HUES6 (cell line): ENCODE data around the gene SWT1.
A peak's percentile ranks its signal among the peaks of the same experiment; 100 is the strongest.
"Not testable (repeated sequence)": the region's sequence is repeated elsewhere in the genome, so short reads cannot be mapped to it uniquely, and the experiment has no call there.

Source experiments
- H3K27ac ChIP-seq: 2 replicates; pipeline ENCODE4 v1.7.0; 2013; ENCODE audit warnings: low read depth, mild to moderate bottlenecking, low read length, inconsistent platforms
- H3K27me3 ChIP-seq: 2 replicates; pipeline ENCODE4 v1.6.1; 2013; ENCODE audit warnings: low read length; ENCODE audit not compliant: control insufficient read depth, insufficient read depth
- H3K36me3 ChIP-seq: 2 replicates; pipeline ENCODE4 v1.6.1; 2013; ENCODE audit warnings: low read length; ENCODE audit not compliant: control insufficient read depth, insufficient read depth
- H3K4me1 ChIP-seq: 2 replicates; pipeline ENCODE4 v1.6.1; 2013; ENCODE audit warnings: low read length; ENCODE audit not compliant: control insufficient read depth, insufficient read depth
- H3K4me3 ChIP-seq: 2 replicates; pipeline ENCODE4 v1.5.1; 2013; ENCODE audit warnings: low read depth, low read length
- H3K9ac ChIP-seq: one replicate; pipeline ENCODE4 v1.6.1; 2013; ENCODE audit warnings: mild to moderate bottlenecking, low read length
- H3K9me3 ChIP-seq: 2 replicates; pipeline ENCODE4 v1.6.1; 2013; ENCODE audit warnings: low read depth, low read length; ENCODE audit not compliant: control insufficient read depth, insufficient read depth

SWT1 gene

DNA sequence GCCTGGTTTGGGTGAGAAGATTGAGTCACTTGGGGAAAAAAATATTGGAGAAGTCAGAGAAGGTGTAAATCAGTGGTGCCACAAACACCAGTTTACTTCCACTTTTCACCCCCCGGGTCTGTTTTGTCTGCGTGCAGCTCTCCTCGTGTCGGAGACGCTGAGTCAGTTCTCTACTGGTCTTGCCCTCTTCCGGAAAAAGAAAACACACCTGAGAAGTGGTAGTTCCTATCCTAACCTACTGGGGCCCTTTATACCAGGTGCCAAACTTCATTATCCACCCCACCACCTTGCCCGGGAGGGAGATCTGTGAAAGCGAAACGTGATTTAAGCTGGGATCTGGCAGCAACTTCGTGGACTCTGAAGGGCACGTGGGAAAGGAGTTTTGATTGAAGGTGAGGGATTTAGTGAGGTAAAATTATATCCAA, 160.9 kb downstream of the SWT1 start:
- peak overlapping the region; percentile 78 for H3K9ac ChIP-seq
- no peaks in the 10 kb centered on the region for H3K36me3 ChIP-seq
- 0 out of 2 replicates have a peak, but pooled peaks cover 2% of the 10 kb centered on the region for H3K9me3 ChIP-seq
- H3K4me1 ChIP-seq: peaks cover 21% of the 10 kb centered on the region
- H3K4me3 ChIP-seq: peak overlapping the region; percentile 100
- H3K27ac ChIP-seq: peak overlapping the region; percentile 76; the same call in 1 of the 2 replicates
- no peaks in the 10 kb centered on the region for H3K27me3 ChIP-seq

DNA sequence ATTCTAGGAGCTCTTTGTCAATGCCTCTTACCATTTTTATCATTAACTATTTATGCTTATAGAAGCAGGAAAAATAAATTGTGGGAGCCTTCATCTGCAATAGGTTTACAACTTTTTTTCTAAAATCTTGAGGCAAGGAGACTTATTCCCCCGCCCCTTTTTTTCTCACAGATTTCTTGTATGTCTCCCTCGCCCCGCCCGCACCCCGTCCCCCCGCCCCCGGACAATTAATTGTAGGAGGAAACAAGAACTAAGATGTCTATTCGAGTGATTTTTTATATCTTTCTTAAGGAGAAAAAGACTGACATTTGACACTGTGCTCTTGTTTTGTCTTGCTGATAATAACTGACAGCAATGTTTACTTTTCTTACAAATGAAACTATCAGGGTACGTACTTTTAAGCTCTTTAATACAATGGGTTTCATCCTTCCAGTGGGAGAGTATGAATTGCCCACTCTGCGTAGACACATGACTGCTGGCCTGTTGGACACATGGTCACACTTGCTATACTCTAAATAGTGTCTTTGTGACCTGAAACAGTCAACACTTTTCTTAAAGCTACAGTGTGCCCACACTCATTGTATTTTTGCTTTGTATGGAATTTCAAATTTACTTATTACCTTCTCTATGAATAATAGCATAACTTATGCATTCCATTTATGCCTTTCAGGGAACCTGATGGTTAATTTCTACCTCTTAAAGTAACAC, 161.6 kb downstream of the SWT1 start:
- peaks cover 15% of the 10 kb centered on the region for H3K4me1 ChIP-seq
- H3K36me3 ChIP-seq: no peaks in the 10 kb centered on the region
- 0 out of 2 replicates have a peak, but pooled peaks cover 2% of the 10 kb centered on the region for H3K9me3 ChIP-seq
- H3K9ac ChIP-seq: no peak overlapping the region
- no peaks in the 10 kb centered on the region for H3K27me3 ChIP-seq
- peak overlapping the region; percentile 100; the same call in 1 of the 2 replicates for H3K4me3 ChIP-seq
- H3K27ac ChIP-seq: no peak overlapping the region

DNA sequence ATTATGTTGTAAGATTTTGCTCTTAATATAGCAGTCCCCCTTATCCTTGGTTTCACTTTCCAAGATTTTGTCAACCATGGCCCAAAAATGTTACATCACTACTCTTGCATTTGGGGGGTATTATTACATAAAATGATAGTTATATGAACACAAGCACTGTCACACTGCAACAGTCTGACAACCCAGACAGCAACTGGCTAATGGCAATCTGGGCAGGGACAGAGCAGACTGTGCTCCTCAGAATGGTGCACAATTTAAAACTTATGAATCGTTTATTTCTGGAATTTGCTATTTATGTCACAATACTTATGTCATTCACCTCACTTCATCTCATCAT, 162.1 kb downstream of the SWT1 start:
- Histone ChIP-seq H3K4me3 (no peak overlapping the region), H3K36me3 (no peaks in the 10 kb centered on the region), H3K27me3 (no peaks in the 10 kb centered on the region), H3K9ac (no peak overlapping the region), H3K9me3 (0 out of 2 replicates have a peak, but pooled peaks cover 2% of the 10 kb centered on the region), H3K27ac (no peak overlapping the region), H3K4me1 (peaks cover 11% of the 10 kb centered on the region)

- not testable (repeated sequence) for H3K9ac ChIP-seq, H3K9me3 ChIP-seq
Measured at GRCh38 chr1:185321104-185321503, 164.1 kb downstream of the SWT1 start.

DNA sequence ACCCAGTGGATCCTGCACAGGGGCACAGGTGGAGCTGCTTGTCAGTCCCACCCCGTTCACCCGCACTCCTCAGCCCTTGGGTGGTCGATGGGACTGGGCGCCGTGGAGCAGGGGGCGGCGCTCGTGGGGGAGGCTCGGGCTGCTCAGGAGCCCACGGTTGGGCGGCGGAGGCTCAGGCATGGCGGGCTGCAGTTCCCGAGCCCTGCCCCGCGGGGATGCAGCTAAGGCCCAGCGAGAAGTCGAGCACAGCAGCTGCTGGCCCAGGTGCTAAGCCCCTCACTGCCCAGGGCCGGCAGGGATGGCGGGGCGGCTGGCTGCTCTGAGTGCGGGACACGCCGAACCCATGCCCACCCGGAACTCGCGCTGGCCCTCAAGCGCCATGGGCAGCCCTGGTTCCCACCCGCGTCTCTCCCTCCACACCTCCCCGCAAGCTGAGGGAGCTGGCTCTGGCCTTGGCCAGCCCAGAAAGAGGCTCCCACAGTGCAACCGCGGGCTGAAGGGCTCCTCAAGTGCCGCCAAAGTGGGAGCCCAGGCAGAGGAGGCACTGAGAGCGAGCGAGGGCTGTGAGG, 164.8 kb downstream of the SWT1 start:
- H3K9me3 ChIP-seq, H3K9ac ChIP-seq, H3K4me1 ChIP-seq, H3K36me3 ChIP-seq, H3K4me3 ChIP-seq, H3K27me3 ChIP-seq, H3K27ac ChIP-seq: not testable (repeated sequence)

More at GRCh38 chr1:185321104-185321503, 164.1 kb downstream of the SWT1 start:
- H3K4me3 ChIP-seq, H3K36me3 ChIP-seq, H3K27ac ChIP-seq, H3K4me1 ChIP-seq, H3K27me3 ChIP-seq: not testable (repeated sequence)

- Histone ChIP-seq H3K9me3 (0 out of 2 replicates have a peak, but pooled peaks cover 2% of the 10 kb centered on the region), H3K36me3 (no peaks in the 10 kb centered on the region), H3K27me3 (no peaks in the 10 kb centered on the region), H3K4me1 (0 out of 2 replicates have a peak, but pooled peaks cover 5% of the 10 kb centered on the region), H3K4me3 (no peak overlapping the region), H3K27ac (no peak overlapping the region), H3K9ac (no peak overlapping the region)
Measured at GRCh38 chr1:185322636-185323035, 165.7 kb downstream of the SWT1 start.

- Histone ChIP-seq H3K27me3 (no peaks in the 10 kb centered on the region), H3K27ac (no peak overlapping the region), H3K4me1 (peaks cover 3% of the 10 kb centered on the region; the same call in 1 of the 2 replicates), H3K9me3 (0 out of 2 replicates have a peak, but pooled peaks cover 2% of the 10 kb centered on the region), H3K4me3 (no peak overlapping the region), H3K9ac (no peak overlapping the region), H3K36me3 (no peaks in the 10 kb centered on the region)
Measured at GRCh38 chr1:185324118-185324517, 167.2 kb downstream of the SWT1 start.

GRCh38 chr1:185325413-185325812, 168.4 kb downstream of the SWT1 start:
- Histone ChIP-seq H3K27me3 (no peaks in the 10 kb centered on the region), H3K27ac (no peak overlapping the region), H3K9me3 (0 out of 2 replicates have a peak, but pooled peaks cover 2% of the 10 kb centered on the region), H3K4me1 (peaks cover 4% of the 10 kb centered on the region; the same call in 1 of the 2 replicates), H3K36me3 (no peaks in the 10 kb centered on the region), H3K4me3 (no peak overlapping the region), H3K9ac (no peak overlapping the region)

GRCh38 chr1:185328255-185328654, 171.3 kb downstream of the SWT1 start:
- H3K27ac ChIP-seq: no peak overlapping the region
- H3K9ac ChIP-seq: no peak overlapping the region
- no peaks in the 10 kb centered on the region for H3K36me3 ChIP-seq
- H3K27me3 ChIP-seq: no peaks in the 10 kb centered on the region
- H3K4me3 ChIP-seq: no peak overlapping the region
- H3K9me3 ChIP-seq: no peaks in the 10 kb centered on the region
- H3K4me1 ChIP-seq: peaks cover 4% of the 10 kb centered on the region; the same call in 1 of the 2 replicates

- H3K27me3 ChIP-seq: no peaks in the 10 kb centered on the region
- H3K36me3 ChIP-seq: no peaks in the 10 kb centered on the region
- H3K4me3 ChIP-seq: no peak overlapping the region
- no peak overlapping the region for H3K27ac ChIP-seq
- no peak overlapping the region for H3K9ac ChIP-seq
- H3K9me3 ChIP-seq: no peaks in the 10 kb centered on the region
- peaks cover 4% of the 10 kb centered on the region; the same call in 1 of the 2 replicates for H3K4me1 ChIP-seq
Measured at GRCh38 chr1:185334182-185334581, 177.2 kb downstream of the SWT1 start.

GRCh38 chr1:185337246-185337645, 180.3 kb downstream of the SWT1 start:
- Histone ChIP-seq H3K36me3 (no peaks in the 10 kb centered on the region), H3K4me1 (peaks cover 8% of the 10 kb centered on the region; the same call in 1 of the 2 replicates)

More at GRCh38 chr1:185337246-185337645, 180.3 kb downstream of the SWT1 start:
- Histone ChIP-seq H3K27ac (no peak overlapping the region), H3K9me3 (no peaks in the 10 kb centered on the region), H3K9ac (no peak overlapping the region), H3K4me3 (no peak overlapping the region), H3K27me3 (no peaks in the 10 kb centered on the region)
